Hematopoietic multipotent progenitor cell treated with erythropoietin and hydrocortisone succinate and interleukin-3 and kit ligand, for 6 days (in vitro differentiated cells): ENCODE results near the gene DTNB.

ENCODE experiments used
- DNase-seq: peaks from one replicate; pipeline ENCODE4 v3.0.0-alpha.2; 2015

DTNB gene

GRCh38 chr2:25379535-25379934, 293.8 kb downstream of the DTNB start:
- no peak for DNase-seq

- DNase-seq, result no peak
Measured at GRCh38 chr2:25378731-25379490, 294.5 kb downstream of the DTNB start.

- DNase-seq, result no peak
Measured at GRCh38 chr2:25377822-25378421, 295.5 kb downstream of the DTNB start.

GRCh38 chr2:25376750-25377621, 296.4 kb downstream of the DTNB start:
- peak; percentile 94 for DNase-seq

GRCh38 chr2:25375989-25376545, 297.3 kb downstream of the DTNB start:
- DNase-seq, result no peak

- no peak for DNase-seq
Measured at GRCh38 chr2:25375371-25375988, 297.9 kb downstream of the DTNB start.

GRCh38 chr2:25374827-25375226, 298.6 kb downstream of the DTNB start:
- DNase-seq, result no peak

- no peak for DNase-seq
Measured at GRCh38 chr2:25374411-25374810, 299.0 kb downstream of the DTNB start.

GRCh38 chr2:25373269-25373981, 300.0 kb downstream of the DTNB start:
- no peak for DNase-seq

- DNase-seq, result no peak
Measured at GRCh38 chr2:25372405-25373268, 300.7 kb downstream of the DTNB start.

- DNase-seq, result no peak
Measured at GRCh38 chr2:25371253-25372241, 301.8 kb downstream of the DTNB start.

- no peak for DNase-seq
Measured at GRCh38 chr2:25369876-25370275, 303.5 kb downstream of the DTNB start.

- no peak for DNase-seq
Measured at GRCh38 chr2:25369439-25369838, 303.9 kb downstream of the DTNB start.

- DNase-seq, result no peak
Measured at GRCh38 chr2:25368660-25369059, 304.7 kb downstream of the DTNB start.

- DNase-seq, result no peak
Measured at GRCh38 chr2:25367296-25367695, 306.1 kb downstream of the DTNB start.

GRCh38 chr2:25366629-25367028, 306.7 kb downstream of the DTNB start:
- no peak for DNase-seq

GRCh38 chr2:25365241-25365640, 308.1 kb downstream of the DTNB start:
- DNase-seq, result no peak

GRCh38 chr2:25363733-25364132, 309.6 kb downstream of the DTNB start:
- DNase-seq, result no peak

GRCh38 chr2:25362434-25363145, 310.8 kb downstream of the DTNB start:
- DNase-seq, result peak; percentile 71
